GM18519 (cell line): ENCODE data around the gene LYST.
"Not testable (repeated sequence)": the region's sequence is repeated elsewhere in the genome, so short reads cannot be mapped to it uniquely, and the experiment has no call there.

Experiments
- ATAC-seq: cut with Tn5 transposase; IDR thresholded peaks from one replicate; pipeline ENCODE4 v1.9.1; 2021; ENCODE audit warnings: mild to moderate bottlenecking, moderate library complexity; ENCODE audit not compliant: unreplicated experiment, low FRiP score

The LYST gene

GRCh38 chr1:235822685-235823084 is 44.0 kb downstream of the LYST start:
- no peak for ATAC-seq

GRCh38 chr1:235821361-235821981 is 45.2 kb downstream of the LYST start:
- ATAC-seq = no peak

- no peak for ATAC-seq
Measured at GRCh38 chr1:235820061-235820460, 46.6 kb downstream of the LYST start.

- ATAC-seq = no peak
Measured at GRCh38 chr1:235818632-235819136, 48.0 kb downstream of the LYST start.

- ATAC-seq = no peak
Measured at GRCh38 chr1:235817101-235817728, 49.5 kb downstream of the LYST start.

GRCh38 chr1:235809688-235810397 is 56.9 kb downstream of the LYST start:
- no peak for ATAC-seq

- ATAC-seq = no peak
Measured at GRCh38 chr1:235808223-235808622, 58.5 kb downstream of the LYST start.

GRCh38 chr1:235806123-235806522 is 60.6 kb downstream of the LYST start:
- ATAC-seq = no peak

GRCh38 chr1:235802573-235803346 is 63.9 kb downstream of the LYST start:
- no peak for ATAC-seq

- no peak for ATAC-seq
Measured at GRCh38 chr1:235799264-235799663, 67.4 kb downstream of the LYST start.

GRCh38 chr1:235791532-235792060 is 75.1 kb downstream of the LYST start:
- ATAC-seq = no peak

GRCh38 chr1:235790123-235790522 is 76.6 kb downstream of the LYST start:
- no peak for ATAC-seq

GRCh38 chr1:235786227-235786898 is 80.3 kb downstream of the LYST start:
- ATAC-seq = not testable (repeated sequence)

GRCh38 chr1:235784950-235785349 is 81.8 kb downstream of the LYST start:
- no peak for ATAC-seq

GRCh38 chr1:235783148-235783776 is 83.4 kb downstream of the LYST start:
- no peak for ATAC-seq

GRCh38 chr1:235782601-235783000 is 84.1 kb downstream of the LYST start:
- no peak for ATAC-seq

GRCh38 chr1:235781807-235782206 is 84.9 kb downstream of the LYST start:
- ATAC-seq = no peak

- ATAC-seq = no peak
Measured at GRCh38 chr1:235779770-235780169, 86.9 kb downstream of the LYST start.

- ATAC-seq = no peak
Measured at GRCh38 chr1:235776396-235776795, 90.3 kb downstream of the LYST start.
